DOHH2 (cell line): Measurements from ENCODE around the gene BHLHE23.

Experiments
- H3F3A ChIP-seq: fragments of 200-600 bp; sonication (generic), shearing (Covaris generic); 2 replicates; pipeline ENCODE4 v1.6.0; 2016; ENCODE audit warnings: antibody characterized with exemption, mild to moderate bottlenecking; ENCODE audit not compliant: control insufficient read depth, insufficient read depth
- H3K27ac ChIP-seq: fragments of 200-600 bp; sonication (generic); 2 replicates; pipeline ENCODE4 v1.5.1; 2014; ENCODE audit warnings: low read depth, mild to moderate bottlenecking, low read length, moderate library complexity
- H3K27me3 ChIP-seq: fragments of 200-600 bp; sonication (generic); 2 replicates; pipeline ENCODE4 v1.6.1; 2014; ENCODE audit warnings: mild to moderate bottlenecking, low read length, mixed read lengths; ENCODE audit not compliant: control insufficient read depth
- H3K36me3 ChIP-seq: fragments of 200-600 bp; sonication (generic); 2 replicates; pipeline ENCODE4 v1.6.1; 2014; ENCODE audit warnings: mild to moderate bottlenecking, low read length, moderate library complexity, mixed read lengths; ENCODE audit not compliant: control insufficient read depth
- H3K4me1 ChIP-seq: fragments of 200-600 bp; sonication (generic); 2 replicates; pipeline ENCODE4 v1.6.1; 2014; ENCODE audit warnings: mild to moderate bottlenecking, low read length, mixed read lengths; ENCODE audit not compliant: control insufficient read depth
- H3K4me2 ChIP-seq: fragments of 200-600 bp; sonication (generic); 2 replicates; pipeline ENCODE4 v1.6.0; 2014; ENCODE audit warnings: mild to moderate bottlenecking, low read length, moderate library complexity
- H3K4me3 ChIP-seq: fragments of 200-600 bp; sonication (generic); 2 replicates; pipeline ENCODE4 v1.5.1; 2014; ENCODE audit warnings: mild to moderate bottlenecking, low read length, mixed read lengths
- H3K79me2 ChIP-seq: fragments of 200-600 bp; sonication (generic); 2 replicates; pipeline ENCODE4 v1.6.1; 2014; ENCODE audit warnings: mild to moderate bottlenecking, low read length, mixed read lengths; ENCODE audit not compliant: control insufficient read depth
- H3K9me2 ChIP-seq: fragments of 200-600 bp; sonication (generic); replicated peaks from 2 replicates; pipeline ENCODE4 v1.6.1; 2014; ENCODE audit warnings: mild to moderate bottlenecking, low read length, mixed read lengths; ENCODE audit not compliant: control insufficient read depth
- H3K9me3 ChIP-seq: fragments of 200-600 bp; sonication (generic); 2 replicates; pipeline ENCODE4 v1.6.1; 2014; ENCODE audit warnings: antibody characterized with exemption, low read length, mixed read lengths; ENCODE audit not compliant: control insufficient read depth, insufficient read depth
- H4K20me1 ChIP-seq: fragments of 200-600 bp; sonication (generic); 2 replicates; pipeline ENCODE4 v1.6.0; 2014; ENCODE audit warnings: low read depth, mild to moderate bottlenecking, antibody characterized with exemption, low read length, moderate library complexity; ENCODE audit not compliant: control insufficient read depth, insufficient read depth
- CTCF ChIP-seq: fragments of 200-600 bp; sonication (generic); IDR thresholded peaks from one replicate; pipeline ENCODE4 v1.5.1; 2014; ENCODE audit warnings: antibody characterized with exemption, mild to moderate bottlenecking, low read depth, low read length; ENCODE audit not compliant: poor library complexity, severe bottlenecking
- EZH2phosphoT487 ChIP-seq: fragments of 200-600 bp; sonication (generic); IDR thresholded peaks from 2 replicates; pipeline ENCODE4 v1.6.1; 2017; ENCODE audit warnings: borderline replicate concordance, mild to moderate bottlenecking, antibody characterized with exemption, low read length, moderate library complexity, mixed read lengths

Gene BHLHE23

GRCh38 chr20:62975812-62976508 lies 30.8 kb downstream of the BHLHE23 start:
- Histone ChIP-seq H3K9me2 (no peaks in the 10 kb centered on the region), H3K4me3 (no peak overlapping the region)
- TF ChIP-seq CTCF (no peak), EZH2phosphoT487 (no peak)

GRCh38 chr20:62975251-62975760 lies 31.5 kb downstream of the BHLHE23 start:
- Histone ChIP-seq H3K4me3 (no peak overlapping the region), H3K9me3 (no peaks in the 10 kb centered on the region), H4K20me1 (no peaks in the 10 kb centered on the region; the same call in 1 of the 2 replicates), H3K27me3 (peaks cover 56% of the 10 kb centered on the region), H3K9me2 (no peaks in the 10 kb centered on the region), H3F3A (no peaks in the 10 kb centered on the region), H3K27ac (no peak overlapping the region), H3K4me1 (peaks cover 58% of the 10 kb centered on the region), H3K79me2 (no peaks in the 10 kb centered on the region), H3K36me3 (no peaks in the 10 kb centered on the region), H3K4me2 (no peak overlapping the region)
- TF ChIP-seq EZH2phosphoT487 (no peak), CTCF (no peak)

More at GRCh38 chr20:62975812-62976508, 30.8 kb downstream of the BHLHE23 start:
- no peaks in the 10 kb centered on the region; the same call in 1 of the 2 replicates for H4K20me1 ChIP-seq
- peaks cover 63% of the 10 kb centered on the region for H3K27me3 ChIP-seq
- no peak overlapping the region for H3K4me2 ChIP-seq
- no peaks in the 10 kb centered on the region for H3F3A ChIP-seq
- H3K79me2 ChIP-seq = no peaks in the 10 kb centered on the region
- H3K9me3 ChIP-seq = no peaks in the 10 kb centered on the region
- H3K36me3 ChIP-seq = no peaks in the 10 kb centered on the region
- no peak overlapping the region for H3K27ac ChIP-seq
- H3K4me1 ChIP-seq = peaks cover 64% of the 10 kb centered on the region

GRCh38 chr20:62972845-62973745 lies 33.7 kb downstream of the BHLHE23 start:
- H3K9me3 ChIP-seq = no peaks in the 10 kb centered on the region
- TF ChIP-seq EZH2phosphoT487 (no peak), CTCF (no peak)
- H3K4me2 ChIP-seq = peak overlapping the region; percentile 61
- no peaks in the 10 kb centered on the region for H3K9me2 ChIP-seq
- peaks cover 36% of the 10 kb centered on the region for H3K4me1 ChIP-seq
- H3K36me3 ChIP-seq = no peaks in the 10 kb centered on the region
- peak overlapping the region; percentile 38; the same call in 1 of the 2 replicates for H3K4me3 ChIP-seq
- no peaks in the 10 kb centered on the region for H3K79me2 ChIP-seq
- H3K27me3 ChIP-seq = peaks cover 39% of the 10 kb centered on the region
- 0 out of 2 replicates have a peak, but pooled peaks cover 3% of the 10 kb centered on the region for H3F3A ChIP-seq
- no peak overlapping the region for H3K27ac ChIP-seq
- no peaks in the 10 kb centered on the region; the same call in 1 of the 2 replicates for H4K20me1 ChIP-seq
